Measurements from ENCODE around the gene MAN2A2. TPM values are rescaled to one million over a fixed set of nuclear protein-coding genes. Genes with fewer than 3 reads are reported as not detected.

MAN2A2 gene
- total RNA-seq, 1 donor from 2014 or later, result 60.2 TPM

DNA sequence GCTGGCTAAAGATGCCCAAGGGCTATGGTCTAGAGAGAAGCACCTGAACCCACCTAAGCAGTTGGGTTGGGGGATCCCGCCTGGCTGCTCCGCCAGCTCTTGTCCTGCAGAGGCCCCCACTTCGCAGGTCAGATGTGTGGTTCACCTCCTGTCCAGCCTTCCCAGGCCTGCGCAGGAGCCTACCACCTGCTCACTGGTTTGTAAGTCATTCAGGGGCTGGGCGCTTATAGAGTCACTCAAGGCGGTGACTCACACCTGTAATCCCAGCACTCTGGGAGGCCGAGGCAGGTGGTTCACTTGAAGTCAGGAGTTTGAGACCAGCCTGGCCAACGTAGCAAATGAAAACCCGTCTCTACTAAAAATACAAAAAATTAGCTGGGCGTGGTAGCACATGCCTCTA lies 38.6 kb upstream of the MAN2A2 start:
- H3K4me1 Mint-ChIP-seq (ENCODE audit: unreplicated experiment), result peaks cover 14% of the 10 kb centered on the region
- TF ChIP-seq, protein P1, sequence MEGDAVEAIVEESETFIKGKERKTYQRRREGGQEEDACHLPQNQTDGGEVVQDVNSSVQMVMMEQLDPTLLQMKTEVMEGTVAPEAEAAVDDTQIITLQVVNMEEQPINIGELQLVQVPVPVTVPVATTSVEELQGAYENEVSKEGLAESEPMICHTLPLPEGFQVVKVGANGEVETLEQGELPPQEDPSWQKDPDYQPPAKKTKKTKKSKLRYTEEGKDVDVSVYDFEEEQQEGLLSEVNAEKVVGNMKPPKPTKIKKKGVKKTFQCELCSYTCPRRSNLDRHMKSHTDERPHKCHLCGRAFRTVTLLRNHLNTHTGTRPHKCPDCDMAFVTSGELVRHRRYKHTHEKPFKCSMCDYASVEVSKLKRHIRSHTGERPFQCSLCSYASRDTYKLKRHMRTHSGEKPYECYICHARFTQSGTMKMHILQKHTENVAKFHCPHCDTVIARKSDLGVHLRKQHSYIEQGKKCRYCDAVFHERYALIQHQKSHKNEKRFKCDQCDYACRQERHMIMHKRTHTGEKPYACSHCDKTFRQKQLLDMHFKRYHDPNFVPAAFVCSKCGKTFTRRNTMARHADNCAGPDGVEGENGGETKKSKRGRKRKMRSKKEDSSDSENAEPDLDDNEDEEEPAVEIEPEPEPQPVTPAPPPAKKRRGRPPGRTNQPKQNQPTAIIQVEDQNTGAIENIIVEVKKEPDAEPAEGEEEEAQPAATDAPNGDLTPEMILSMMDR (conservative IDR thresholded peaks at IDR 0.05), result no peak
- H3K27ac Mint-ChIP-seq, result no peak overlapping the region
- H3K36me3 Mint-ChIP-seq, result no peaks in the 10 kb centered on the region
- H3K4me3 Mint-ChIP-seq, result no peak overlapping the region
- no peak for DNase-seq (ENCODE audit: extremely low spot score, unreplicated experiment)
- no peaks in the 10 kb centered on the region for H3K9me3 Mint-ChIP-seq
- H3K27me3 Mint-ChIP-seq, result no peaks in the 10 kb centered on the region

DNA sequence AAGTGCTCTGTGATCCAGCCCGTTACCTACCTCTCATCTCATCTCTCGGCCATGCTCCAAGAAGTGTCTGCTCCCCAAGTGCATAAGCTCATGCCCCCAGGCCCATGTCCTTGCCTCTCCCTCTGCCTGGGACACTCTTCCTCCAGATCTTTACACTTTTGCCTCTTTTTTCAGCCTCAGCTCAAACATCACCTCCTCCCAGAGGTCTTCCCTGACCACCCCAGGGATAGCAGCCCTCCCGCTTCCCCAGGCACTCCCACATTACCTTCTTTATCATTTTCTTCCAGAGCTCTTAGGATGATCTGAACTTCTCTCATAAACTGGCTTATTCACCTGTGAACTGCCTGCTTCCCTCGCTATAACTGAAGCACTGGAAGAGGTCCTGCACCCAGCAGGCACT lies 37.4 kb upstream of the MAN2A2 start:
- H3K27me3 Mint-ChIP-seq, result no peaks in the 10 kb centered on the region
- H3K27ac Mint-ChIP-seq, result peak overlapping the region; percentile 24
- no peaks in the 10 kb centered on the region for H3K36me3 Mint-ChIP-seq
- no peaks in the 10 kb centered on the region for H3K9me3 Mint-ChIP-seq
- no peak overlapping the region for H3K4me3 Mint-ChIP-seq
- TF ChIP-seq, protein P1 (conservative IDR thresholded peaks at IDR 0.05), result no peak
- DNase-seq (ENCODE audit: extremely low spot score, unreplicated experiment), result no peak
- H3K4me1 Mint-ChIP-seq (ENCODE audit: unreplicated experiment), result peaks cover 22% of the 10 kb centered on the region

DNA sequence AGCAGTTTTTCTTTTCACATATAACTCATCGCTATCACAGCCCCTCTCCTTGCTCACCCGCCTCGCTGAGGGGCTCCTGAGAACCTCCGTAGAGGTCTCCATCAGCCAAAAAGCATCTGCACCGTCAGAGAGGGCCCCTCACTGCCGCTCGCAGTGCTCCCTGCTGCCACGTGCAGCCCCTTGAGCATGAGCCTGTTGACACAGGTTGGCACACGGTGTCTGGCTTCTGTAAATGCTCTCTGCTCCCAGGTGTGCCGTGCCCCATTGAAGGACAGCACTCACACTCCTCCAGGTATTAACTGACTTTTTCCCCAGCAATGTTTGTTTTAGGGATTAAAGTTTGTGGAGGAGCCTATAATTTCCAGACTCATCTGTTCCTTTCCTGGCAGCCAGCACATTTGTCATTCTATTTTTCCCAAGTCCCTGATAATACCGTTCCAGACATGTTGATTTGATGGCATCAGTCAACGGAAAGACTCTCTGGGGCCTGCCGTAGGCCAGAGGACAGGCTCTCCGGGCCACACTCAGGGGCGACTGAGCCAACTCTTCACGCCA lies 36.9 kb upstream of the MAN2A2 start:
- no peak overlapping the region for H3K4me3 Mint-ChIP-seq
- peaks cover 25% of the 10 kb centered on the region for H3K4me1 Mint-ChIP-seq (ENCODE audit: unreplicated experiment)
- H3K27me3 Mint-ChIP-seq, result no peaks in the 10 kb centered on the region
- no peak overlapping the region for H3K27ac Mint-ChIP-seq
- no peak for DNase-seq (ENCODE audit: extremely low spot score, unreplicated experiment)
- H3K36me3 Mint-ChIP-seq, result no peaks in the 10 kb centered on the region
- TF ChIP-seq, protein P1 (conservative IDR thresholded peaks at IDR 0.05), result no peak
- no peaks in the 10 kb centered on the region for H3K9me3 Mint-ChIP-seq

DNA sequence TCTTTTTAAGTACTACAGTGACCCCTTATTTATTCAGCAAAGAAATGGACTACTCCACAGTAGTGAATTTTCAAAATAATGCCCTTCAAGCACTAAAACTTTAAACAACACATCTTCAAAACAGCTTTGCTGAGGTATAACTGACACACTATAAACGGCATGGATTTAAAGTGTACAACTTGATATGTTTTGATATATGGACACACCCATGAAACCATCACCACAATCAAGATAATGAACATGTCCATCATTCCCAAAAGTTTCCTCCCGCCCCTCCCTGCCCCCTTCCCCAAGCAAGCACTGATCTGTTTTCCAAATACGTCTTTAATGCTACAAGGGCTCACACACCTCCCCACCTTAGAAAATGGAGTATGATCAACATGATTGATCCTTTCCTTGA lies 36.3 kb upstream of the MAN2A2 start:
- Mint-ChIP-seq H3K4me1 (ENCODE audit: unreplicated experiment) (peaks cover 25% of the 10 kb centered on the region), H3K27me3 (no peaks in the 10 kb centered on the region), H3K27ac (no peak overlapping the region), H3K9me3 (no peaks in the 10 kb centered on the region), H3K36me3 (no peaks in the 10 kb centered on the region), H3K4me3 (no peak overlapping the region)
- TF ChIP-seq, protein P1 (conservative IDR thresholded peaks at IDR 0.05), result no peak
- no peak for DNase-seq (ENCODE audit: extremely low spot score, unreplicated experiment)

DNA sequence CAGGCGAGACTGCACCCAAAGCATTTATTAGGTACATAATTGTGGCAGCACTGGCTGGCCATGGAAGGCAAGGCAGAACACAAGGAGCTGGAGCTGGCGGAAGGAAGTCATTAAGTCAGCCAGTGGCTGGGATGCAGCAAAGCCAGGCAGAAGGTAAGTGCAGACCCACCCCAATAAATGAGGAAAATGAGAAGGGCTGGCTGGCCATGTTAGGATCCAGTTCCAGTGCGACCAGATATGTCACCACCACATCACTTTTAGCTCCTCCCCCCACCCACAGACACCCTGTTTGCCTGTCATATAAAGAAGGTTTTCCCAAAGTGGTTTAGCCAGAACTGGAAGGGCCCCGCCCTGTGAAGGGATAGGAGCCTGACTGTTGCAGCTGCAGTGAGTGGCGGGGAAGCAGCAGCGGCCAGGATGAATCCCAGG lies 34.8 kb upstream of the MAN2A2 start, which contains the start of gene FURIN:
TSS of gene FURIN (plus strand) at position 328 of the 429 bp plus-strand sequence. CDS start 7,153 bp downstream, outside the sequence.
- H3K9me3 Mint-ChIP-seq, result no peaks in the 10 kb centered on the region
- peak within 1 kb of the TSS; percentile 91 for H3K4me3 Mint-ChIP-seq
- TF ChIP-seq, protein P1 (conservative IDR thresholded peaks at IDR 0.05), result no peak
- peaks cover 29% of the 10 kb centered on the region for H3K4me1 Mint-ChIP-seq (ENCODE audit: unreplicated experiment)
- H3K36me3 Mint-ChIP-seq, result no peaks in the 10 kb centered on the region
- H3K27ac Mint-ChIP-seq, result peak within 1 kb of the TSS; percentile 90
- no peak for DNase-seq (ENCODE audit: extremely low spot score, unreplicated experiment)
- no peaks in the 10 kb centered on the region for H3K27me3 Mint-ChIP-seq

Measured in type B pancreatic cell (in vitro differentiated cells).